ENCODE measurements around the gene ACAN.

- TF ChIP-seq CTCF (IDR thresholded peaks at IDR 0.05): no peak
- TF ChIP-seq POLR2A (IDR thresholded peaks at IDR 0.05): no peak
Observed at GRCh38 chr15:88912500-88912921, 109.3 kb downstream of the ACAN start.

Measured in tibial nerve (tissue), 3 donors.